Fibroblast of the aortic adventitia (primary cell): Measurements from ENCODE around the gene LINGO1. TPM values are rescaled to one million over a fixed set of nuclear protein-coding genes. Genes with fewer than 3 reads are reported as not detected.

Experiments used
- DNase-seq: peaks from one replicate; pipeline ENCODE4 v3.0.0-alpha.2; 2010; ENCODE audit warnings: low read depth
- H3K4me3 ChIP-seq: 2 replicates; pipeline ENCODE4 v1.5.1; 2011; ENCODE audit warnings: low read depth, mild to moderate bottlenecking, control low read depth, low read length, moderate library complexity
- total RNA-seq: library from RNA; depleted of rRNA; stranded (reverse); fragments of >200 nt; gene quantifications from 2 replicates; pipeline ENCODE4 v1.2.3, GENCODE V29; 2012; ENCODE audit warnings: low replicate concordance
- TF ChIP-seq, protein P1 (sequence below): IDR thresholded peaks from 2 replicates; pipeline ENCODE4 v1.5.1; 2011; ENCODE audit warnings: mild to moderate bottlenecking, low read length, control low read depth, inconsistent platforms; ENCODE audit not compliant: insufficient read depth

Gene LINGO1
- total RNA-seq, 1 donor, result not detected

DNA sequence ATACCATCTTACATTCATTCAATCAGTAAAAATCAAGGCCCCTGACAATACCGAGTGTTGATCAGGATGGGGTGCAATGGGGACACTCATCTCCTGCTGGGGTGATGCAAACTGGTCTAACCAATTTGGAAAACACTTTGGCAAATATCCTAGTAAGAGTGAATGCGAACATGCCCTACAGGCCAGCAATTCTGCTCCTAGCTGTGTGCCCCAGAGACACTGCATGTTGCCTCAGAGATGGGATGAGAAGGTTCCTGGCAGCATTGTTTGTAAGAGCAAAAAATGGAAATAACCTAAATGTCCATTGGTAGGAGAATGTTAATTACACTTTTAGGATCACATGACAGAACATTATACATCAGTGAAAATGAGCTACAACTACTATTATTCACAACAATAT, 4.7 kb downstream of the LINGO1 start:
- TF ChIP-seq, protein P1, sequence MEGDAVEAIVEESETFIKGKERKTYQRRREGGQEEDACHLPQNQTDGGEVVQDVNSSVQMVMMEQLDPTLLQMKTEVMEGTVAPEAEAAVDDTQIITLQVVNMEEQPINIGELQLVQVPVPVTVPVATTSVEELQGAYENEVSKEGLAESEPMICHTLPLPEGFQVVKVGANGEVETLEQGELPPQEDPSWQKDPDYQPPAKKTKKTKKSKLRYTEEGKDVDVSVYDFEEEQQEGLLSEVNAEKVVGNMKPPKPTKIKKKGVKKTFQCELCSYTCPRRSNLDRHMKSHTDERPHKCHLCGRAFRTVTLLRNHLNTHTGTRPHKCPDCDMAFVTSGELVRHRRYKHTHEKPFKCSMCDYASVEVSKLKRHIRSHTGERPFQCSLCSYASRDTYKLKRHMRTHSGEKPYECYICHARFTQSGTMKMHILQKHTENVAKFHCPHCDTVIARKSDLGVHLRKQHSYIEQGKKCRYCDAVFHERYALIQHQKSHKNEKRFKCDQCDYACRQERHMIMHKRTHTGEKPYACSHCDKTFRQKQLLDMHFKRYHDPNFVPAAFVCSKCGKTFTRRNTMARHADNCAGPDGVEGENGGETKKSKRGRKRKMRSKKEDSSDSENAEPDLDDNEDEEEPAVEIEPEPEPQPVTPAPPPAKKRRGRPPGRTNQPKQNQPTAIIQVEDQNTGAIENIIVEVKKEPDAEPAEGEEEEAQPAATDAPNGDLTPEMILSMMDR, result no peak
- no peak overlapping the region for H3K4me3 ChIP-seq
- DNase-seq, result no peak

- H3K4me3 ChIP-seq, result no peak overlapping the region
- TF ChIP-seq, protein P1, result no peak
- DNase-seq, result no peak
Observed at GRCh38 chr15:77627581-77627980, 5.1 kb downstream of the LINGO1 start.

DNA sequence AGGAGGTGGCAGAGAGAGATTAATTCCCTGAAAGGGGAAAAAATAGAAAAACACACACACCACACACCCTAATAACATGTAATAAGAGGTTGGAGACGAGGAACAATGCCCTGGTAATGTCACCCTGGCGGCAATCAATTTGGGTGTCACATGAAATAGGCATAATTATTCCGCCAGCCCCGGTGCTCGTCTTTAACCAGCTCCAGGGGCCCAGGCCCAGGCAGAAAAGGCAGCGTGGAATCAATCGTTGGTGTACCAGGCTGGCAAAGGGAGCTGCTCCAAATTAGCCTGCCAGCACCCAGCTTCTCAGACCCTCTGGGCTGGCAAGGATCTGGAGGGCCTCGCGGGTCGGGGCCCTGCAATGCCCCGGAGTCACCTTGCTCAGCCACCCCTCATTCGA, 5.6 kb downstream of the LINGO1 start:
- DNase-seq, result no peak
- TF ChIP-seq, protein P1, result no peak
- H3K4me3 ChIP-seq, result no peak overlapping the region

DNA sequence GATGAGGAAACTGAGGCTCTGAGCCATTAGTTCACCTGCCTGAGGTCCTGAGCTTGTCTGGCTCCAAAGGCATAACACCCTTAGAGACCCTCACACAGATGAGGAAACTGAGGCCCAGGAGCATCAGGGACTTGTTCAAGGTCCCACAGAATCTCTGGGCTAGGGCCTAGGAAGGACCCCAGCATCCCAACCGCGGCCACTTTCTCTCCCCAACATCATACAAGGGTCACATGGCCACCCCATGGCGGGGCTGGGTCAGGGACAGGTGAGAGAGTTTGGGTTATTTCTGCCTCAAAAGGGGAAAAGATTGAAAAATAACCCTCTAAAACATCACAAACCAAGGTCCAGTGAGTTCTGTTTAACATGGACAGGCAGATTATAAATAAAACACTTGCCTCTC, 6.7 kb downstream of the LINGO1 start:
- DNase-seq, result no peak
- no peak overlapping the region for H3K4me3 ChIP-seq
- TF ChIP-seq, protein P1, result no peak

- DNase-seq, result no peak
- no peak overlapping the region for H3K4me3 ChIP-seq
- TF ChIP-seq, protein P1, result no peak
Observed at GRCh38 chr15:77625376-77625775, 7.3 kb downstream of the LINGO1 start.

DNA sequence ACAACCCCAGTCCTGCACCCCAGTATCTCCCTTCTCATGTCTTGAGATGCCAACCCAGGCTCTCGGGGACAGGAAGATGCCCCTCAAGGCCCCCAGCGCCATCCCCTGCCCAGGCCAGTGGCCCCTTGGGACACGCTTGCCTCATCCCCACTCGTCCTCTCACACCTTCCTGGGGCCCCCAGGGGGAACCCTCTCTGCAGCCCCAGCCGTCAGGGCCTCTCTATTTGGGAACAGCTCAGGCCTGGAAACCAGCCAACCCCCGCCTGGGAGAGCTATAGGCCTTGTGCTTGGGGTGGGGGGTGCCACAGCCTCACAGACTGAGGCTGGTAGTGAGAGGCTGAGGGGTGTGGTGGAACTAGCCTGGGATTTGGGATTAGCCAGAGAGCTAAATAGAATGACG, 7.8 kb downstream of the LINGO1 start:
- H3K4me3 ChIP-seq, result no peak overlapping the region
- DNase-seq, result no peak
- TF ChIP-seq, protein P1, result no peak

DNA sequence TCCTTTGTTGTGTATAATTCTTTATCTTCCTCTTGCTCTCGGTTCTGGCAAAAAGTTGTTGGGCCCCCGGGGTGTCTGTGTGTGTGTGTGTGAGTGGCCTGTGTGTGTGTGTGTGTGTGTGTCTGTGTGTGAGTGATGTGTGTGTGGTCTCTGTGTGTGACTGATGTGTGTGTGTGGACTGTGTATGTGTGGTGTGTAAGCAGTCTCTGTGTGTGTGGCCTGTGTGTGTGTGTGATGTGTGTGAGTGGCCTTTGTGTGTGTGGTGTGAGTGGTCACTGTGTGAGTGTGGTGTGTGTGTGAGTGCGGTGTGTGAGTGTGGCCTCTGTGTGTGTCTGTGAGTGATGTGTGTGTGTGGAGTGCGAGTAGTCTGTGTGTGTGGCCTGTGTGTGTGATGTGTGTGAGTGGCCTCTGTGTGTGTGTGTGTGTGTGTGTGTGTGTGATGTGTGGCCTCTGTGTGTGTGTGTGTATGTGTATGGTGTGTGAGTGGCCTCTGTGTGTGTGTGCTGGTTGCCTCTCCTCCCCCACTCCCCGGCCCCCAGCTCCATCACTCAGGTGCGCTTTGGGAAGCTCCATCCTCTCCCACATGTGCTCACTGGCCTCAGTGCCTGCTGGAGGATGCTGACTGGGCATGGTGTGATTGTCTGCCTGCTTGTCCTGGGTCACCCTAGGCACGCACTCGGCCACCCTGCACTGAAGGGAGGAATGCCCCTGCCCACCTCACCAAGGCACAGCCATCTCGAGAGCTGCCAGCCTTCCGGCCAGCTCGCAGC, 8.8 kb downstream of the LINGO1 start:
- H3K4me3 ChIP-seq, result no peak overlapping the region
- TF ChIP-seq, protein P1, result no peak
- DNase-seq, result no peak
